OCI-LY1 (cell line): Measurements from ENCODE around the gene AMDHD2.
A peak's percentile ranks its signal among the peaks of the same experiment; 100 is the strongest.

Experiments
- H2AFZ ChIP-seq: fragments of 200-600 bp; sonication (generic), shearing (Covaris generic); 2 replicates; pipeline ENCODE4 v1.6.0; 2014; ENCODE audit warnings: antibody characterized with exemption, mild to moderate bottlenecking, low read length
- H3F3A ChIP-seq: fragments of 200-600 bp; sonication (generic), shearing (Covaris generic); 2 replicates; pipeline ENCODE4 v1.6.0; 2014; ENCODE audit warnings: mild to moderate bottlenecking, antibody characterized with exemption, low read length, moderate library complexity; ENCODE audit not compliant: insufficient read depth
- H3K27ac ChIP-seq: fragments of 200-600 bp; sonication (generic); 2 replicates; pipeline ENCODE4 v1.5.1; 2014; ENCODE audit warnings: low read length, mixed run types, mild to moderate bottlenecking, low read depth; ENCODE audit not compliant: poor library complexity, severe bottlenecking
- H3K27me3 ChIP-seq: fragments of 200-600 bp; sonication (generic); 2 replicates; pipeline ENCODE4 v1.6.0; 2014; ENCODE audit warnings: antibody characterized with exemption, mild to moderate bottlenecking, low read length, moderate library complexity; ENCODE audit not compliant: insufficient read depth
- H3K36me3 ChIP-seq: fragments of 200-600 bp; sonication (generic); 2 replicates; pipeline ENCODE4 v1.6.1; 2014; ENCODE audit warnings: mild to moderate bottlenecking, antibody characterized with exemption, low read length, moderate library complexity, mixed read lengths; ENCODE audit not compliant: insufficient read depth
- H3K4me1 ChIP-seq: fragments of 200-600 bp; sonication (generic); 2 replicates; pipeline ENCODE4 v1.5.1; 2014; ENCODE audit warnings: mild to moderate bottlenecking, low read length, moderate library complexity; ENCODE audit not compliant: insufficient read depth, severe bottlenecking
- H3K4me2 ChIP-seq: fragments of 200-600 bp; sonication (generic), shearing (Covaris generic); 2 replicates; pipeline ENCODE4 v1.6.1; 2014; ENCODE audit warnings: low read length
- H3K4me3 ChIP-seq: fragments of 200-600 bp; sonication (generic); 2 replicates; pipeline ENCODE4 v1.5.1; 2014; ENCODE audit warnings: low read length, low read depth, mild to moderate bottlenecking, mixed read lengths; ENCODE audit not compliant: poor library complexity, severe bottlenecking
- H3K79me2 ChIP-seq: fragments of 200-600 bp; shearing (Covaris generic); 2 replicates; pipeline ENCODE4 v1.6.1; 2016; ENCODE audit warnings: mixed run types, low read length, mixed read lengths; ENCODE audit not compliant: insufficient read depth
- H3K9ac ChIP-seq: fragments of 200-600 bp; sonication (generic), shearing (Covaris generic); 2 replicates; pipeline ENCODE4 v1.6.1; 2014; ENCODE audit warnings: mild to moderate bottlenecking, low read length, mixed read lengths
- H3K9me2 ChIP-seq: fragments of 200-600 bp; sonication (generic), shearing (Covaris generic); 2 replicates; pipeline ENCODE4 v1.6.1; 2014; ENCODE audit warnings: low read depth, mild to moderate bottlenecking, low read length, mixed read lengths
- H3K9me3 ChIP-seq: fragments of 200-600 bp; shearing (Covaris generic); 2 replicates; pipeline ENCODE4 v1.6.1; 2014; ENCODE audit warnings: low read length, mixed read lengths
- H4K20me1 ChIP-seq: fragments of 200-600 bp; sonication (generic), shearing (Covaris generic); 2 replicates; pipeline ENCODE4 v1.6.0; 2016; ENCODE audit warnings: mild to moderate bottlenecking, low read length; ENCODE audit not compliant: insufficient read depth
- CTCF ChIP-seq: fragments of 200-600 bp; sonication (generic), shearing (Covaris generic); IDR thresholded peaks from 2 replicates; pipeline ENCODE4 v1.5.1; 2017; ENCODE audit warnings: mild to moderate bottlenecking, antibody characterized with exemption, low read length, moderate library complexity, mixed read lengths
- EZH2 ChIP-seq: fragments of 200-600 bp; sonication (generic), shearing (Covaris generic); IDR thresholded peaks from 2 replicates; pipeline ENCODE4 v1.8.0; 2017; ENCODE audit warnings: borderline replicate concordance, mixed run types, mild to moderate bottlenecking, antibody characterized with exemption, low read length, moderate library complexity, mixed read lengths

Gene AMDHD2

GRCh38 chr16:2500430-2500917 is 19.7 kb upstream of the AMDHD2 start:
- H3K9me2 ChIP-seq: no peaks in the 10 kb centered on the region
- H3K36me3 ChIP-seq: no peaks in the 10 kb centered on the region
- no peaks in the 10 kb centered on the region for H3K79me2 ChIP-seq
- no peak overlapping the region for H3K4me3 ChIP-seq
- H4K20me1 ChIP-seq: no peaks in the 10 kb centered on the region
- H3K4me1 ChIP-seq: peaks cover 14% of the 10 kb centered on the region
- H2AFZ ChIP-seq: no peak overlapping the region
- no peak for TF ChIP-seq CTCF
- no peak for TF ChIP-seq EZH2
- H3K27ac ChIP-seq: no peak overlapping the region
- no peaks in the 10 kb centered on the region for H3K27me3 ChIP-seq
- no peaks in the 10 kb centered on the region for H3F3A ChIP-seq
- no peak overlapping the region for H3K4me2 ChIP-seq
- H3K9me3 ChIP-seq: no peaks in the 10 kb centered on the region
- H3K9ac ChIP-seq: no peak overlapping the region

GRCh38 chr16:2500918-2501750 is 19.0 kb upstream of the AMDHD2 start:
- Histone ChIP-seq H3K4me1 (peaks cover 14% of the 10 kb centered on the region), H3K79me2 (no peaks in the 10 kb centered on the region), H2AFZ (no peak overlapping the region), H3K9me2 (no peaks in the 10 kb centered on the region), H3K4me3 (peak overlapping the region; percentile 10), H3K36me3 (no peaks in the 10 kb centered on the region), H3K9me3 (no peaks in the 10 kb centered on the region), H4K20me1 (no peaks in the 10 kb centered on the region), H3F3A (no peaks in the 10 kb centered on the region), H3K27ac (no peak overlapping the region), H3K4me2 (peak overlapping the region; percentile 30; the same call in 1 of the 2 replicates), H3K9ac (no peak overlapping the region), H3K27me3 (no peaks in the 10 kb centered on the region)
- TF ChIP-seq CTCF (peak; percentile 95), EZH2 (no peak)

- TF ChIP-seq EZH2: no peak
- TF ChIP-seq CTCF: no peak
- H3K36me3 ChIP-seq: no peaks in the 10 kb centered on the region
- H3K4me2 ChIP-seq: no peak overlapping the region
- H3K4me1 ChIP-seq: peaks cover 22% of the 10 kb centered on the region
- no peaks in the 10 kb centered on the region for H3K79me2 ChIP-seq
- no peak overlapping the region for H2AFZ ChIP-seq
- H3F3A ChIP-seq: no peaks in the 10 kb centered on the region
- H3K9me2 ChIP-seq: no peaks in the 10 kb centered on the region
- no peak overlapping the region for H3K4me3 ChIP-seq
- H3K27me3 ChIP-seq: no peaks in the 10 kb centered on the region
- no peaks in the 10 kb centered on the region for H4K20me1 ChIP-seq
- no peaks in the 10 kb centered on the region for H3K9me3 ChIP-seq
- no peak overlapping the region for H3K9ac ChIP-seq
- no peak overlapping the region for H3K27ac ChIP-seq
These were observed 17.9 kb upstream of the AMDHD2 start for GRCh38 chr16:2501946-2502895.
